Measurements from ENCODE around the gene SYCP2L. TPM values are rescaled to one million over a fixed set of nuclear protein-coding genes. Genes with fewer than 3 reads are reported as not detected.
"Not testable (repeated sequence)": the region's sequence is repeated elsewhere in the genome, so short reads cannot be mapped to it uniquely, and the experiment has no call there.

Gene SYCP2L
- total and polyA plus RNA-seq, 2 experiments from 2014 or later: 10.5 to 11.0 TPM

GRCh38 chr6:10908228-10908627 lies 21.4 kb downstream of the SYCP2L start:
- H3K27ac ChIP-seq (ENCODE audit: low read depth): no peak overlapping the region
- TF ChIP-seq, protein P1, sequence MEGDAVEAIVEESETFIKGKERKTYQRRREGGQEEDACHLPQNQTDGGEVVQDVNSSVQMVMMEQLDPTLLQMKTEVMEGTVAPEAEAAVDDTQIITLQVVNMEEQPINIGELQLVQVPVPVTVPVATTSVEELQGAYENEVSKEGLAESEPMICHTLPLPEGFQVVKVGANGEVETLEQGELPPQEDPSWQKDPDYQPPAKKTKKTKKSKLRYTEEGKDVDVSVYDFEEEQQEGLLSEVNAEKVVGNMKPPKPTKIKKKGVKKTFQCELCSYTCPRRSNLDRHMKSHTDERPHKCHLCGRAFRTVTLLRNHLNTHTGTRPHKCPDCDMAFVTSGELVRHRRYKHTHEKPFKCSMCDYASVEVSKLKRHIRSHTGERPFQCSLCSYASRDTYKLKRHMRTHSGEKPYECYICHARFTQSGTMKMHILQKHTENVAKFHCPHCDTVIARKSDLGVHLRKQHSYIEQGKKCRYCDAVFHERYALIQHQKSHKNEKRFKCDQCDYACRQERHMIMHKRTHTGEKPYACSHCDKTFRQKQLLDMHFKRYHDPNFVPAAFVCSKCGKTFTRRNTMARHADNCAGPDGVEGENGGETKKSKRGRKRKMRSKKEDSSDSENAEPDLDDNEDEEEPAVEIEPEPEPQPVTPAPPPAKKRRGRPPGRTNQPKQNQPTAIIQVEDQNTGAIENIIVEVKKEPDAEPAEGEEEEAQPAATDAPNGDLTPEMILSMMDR (conservative IDR thresholded peaks at IDR 0.05; ENCODE audit: low read depth in 2 of 2): no peak
- TF ChIP-seq ZNF114 (CRISPR knock-in tag; IDR thresholded peaks at IDR 0.05): no peak
- TF ChIP-seq JUNB (IDR thresholded peaks at IDR 0.05; ENCODE audit: unreplicated experiment): no peak
- no peak for TF ChIP-seq POLR2AphosphoS5 (IDR thresholded peaks at IDR 0.05; ENCODE audit: low read depth)
- no peak for TF ChIP-seq ZNF462 (CRISPR knock-in tag; IDR thresholded peaks at IDR 0.05)
- no peak for TF ChIP-seq EZH2phosphoT487 (IDR thresholded peaks at IDR 0.05; ENCODE audit: unreplicated experiment)
- TF ChIP-seq, protein P2, sequence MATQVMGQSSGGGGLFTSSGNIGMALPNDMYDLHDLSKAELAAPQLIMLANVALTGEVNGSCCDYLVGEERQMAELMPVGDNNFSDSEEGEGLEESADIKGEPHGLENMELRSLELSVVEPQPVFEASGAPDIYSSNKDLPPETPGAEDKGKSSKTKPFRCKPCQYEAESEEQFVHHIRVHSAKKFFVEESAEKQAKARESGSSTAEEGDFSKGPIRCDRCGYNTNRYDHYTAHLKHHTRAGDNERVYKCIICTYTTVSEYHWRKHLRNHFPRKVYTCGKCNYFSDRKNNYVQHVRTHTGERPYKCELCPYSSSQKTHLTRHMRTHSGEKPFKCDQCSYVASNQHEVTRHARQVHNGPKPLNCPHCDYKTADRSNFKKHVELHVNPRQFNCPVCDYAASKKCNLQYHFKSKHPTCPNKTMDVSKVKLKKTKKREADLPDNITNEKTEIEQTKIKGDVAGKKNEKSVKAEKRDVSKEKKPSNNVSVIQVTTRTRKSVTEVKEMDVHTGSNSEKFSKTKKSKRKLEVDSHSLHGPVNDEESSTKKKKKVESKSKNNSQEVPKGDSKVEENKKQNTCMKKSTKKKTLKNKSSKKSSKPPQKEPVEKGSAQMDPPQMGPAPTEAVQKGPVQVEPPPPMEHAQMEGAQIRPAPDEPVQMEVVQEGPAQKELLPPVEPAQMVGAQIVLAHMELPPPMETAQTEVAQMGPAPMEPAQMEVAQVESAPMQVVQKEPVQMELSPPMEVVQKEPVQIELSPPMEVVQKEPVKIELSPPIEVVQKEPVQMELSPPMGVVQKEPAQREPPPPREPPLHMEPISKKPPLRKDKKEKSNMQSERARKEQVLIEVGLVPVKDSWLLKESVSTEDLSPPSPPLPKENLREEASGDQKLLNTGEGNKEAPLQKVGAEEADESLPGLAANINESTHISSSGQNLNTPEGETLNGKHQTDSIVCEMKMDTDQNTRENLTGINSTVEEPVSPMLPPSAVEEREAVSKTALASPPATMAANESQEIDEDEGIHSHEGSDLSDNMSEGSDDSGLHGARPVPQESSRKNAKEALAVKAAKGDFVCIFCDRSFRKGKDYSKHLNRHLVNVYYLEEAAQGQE (IDR thresholded peaks at IDR 0.05; ENCODE audit: unreplicated experiment): no peak
- TF ChIP-seq, protein P3, sequence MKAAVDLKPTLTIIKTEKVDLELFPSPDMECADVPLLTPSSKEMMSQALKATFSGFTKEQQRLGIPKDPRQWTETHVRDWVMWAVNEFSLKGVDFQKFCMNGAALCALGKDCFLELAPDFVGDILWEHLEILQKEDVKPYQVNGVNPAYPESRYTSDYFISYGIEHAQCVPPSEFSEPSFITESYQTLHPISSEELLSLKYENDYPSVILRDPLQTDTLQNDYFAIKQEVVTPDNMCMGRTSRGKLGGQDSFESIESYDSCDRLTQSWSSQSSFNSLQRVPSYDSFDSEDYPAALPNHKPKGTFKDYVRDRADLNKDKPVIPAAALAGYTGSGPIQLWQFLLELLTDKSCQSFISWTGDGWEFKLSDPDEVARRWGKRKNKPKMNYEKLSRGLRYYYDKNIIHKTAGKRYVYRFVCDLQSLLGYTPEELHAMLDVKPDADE (IDR thresholded peaks at IDR 0.05): no peak
- TF ChIP-seq CREB1 (CRISPR knock-in tag; IDR thresholded peaks at IDR 0.05; ENCODE audit: low read depth): no peak
- no peak for TF ChIP-seq NANOG (IDR thresholded peaks at IDR 0.05; ENCODE audit: borderline replicate concordance)
- no peaks in the 10 kb centered on the region for H3K27me3 ChIP-seq (ENCODE audit: insufficient read depth)
- no peaks in the 10 kb centered on the region for H3K4me1 ChIP-seq (ENCODE audit: insufficient read depth)
- no peaks in the 10 kb centered on the region for H3K9me2 ChIP-seq (ENCODE audit: insufficient read depth)
- no peak overlapping the region for H2AFZ ChIP-seq
- no peak for DNase-seq (ENCODE audit: low spot score)
- Mint-ChIP-seq H3K4me1 (no peaks in the 10 kb centered on the region), H3K4me3 (no peak overlapping the region), H3K36me3 (ENCODE audit: low read depth) (peaks cover 8% of the 10 kb centered on the region; the same call in 2 of the 3 replicates), H3K27ac (no peak overlapping the region), H3K9me3 (no peaks in the 10 kb centered on the region), H3K27me3 (ENCODE audit: insufficient read depth, low read depth, poor library complexity) (peaks cover 3% of the 10 kb centered on the region)
- ATAC-seq: no peak
- no peak overlapping the region for H3K4me2 ChIP-seq
- no peak overlapping the region for H3K4me3 ChIP-seq
- H4K20me1 ChIP-seq (replicated peaks; ENCODE audit: insufficient read depth): no peaks in the 10 kb centered on the region
- 0 out of 2 replicates have a peak, but pooled peaks cover 6% of the 10 kb centered on the region for H3K36me3 ChIP-seq (ENCODE audit: insufficient read depth)
- no peaks in the 10 kb centered on the region for H3F3A ChIP-seq (replicated peaks; ENCODE audit: low read depth)
- no peaks in the 10 kb centered on the region for H3K79me2 ChIP-seq (replicated peaks; ENCODE audit: insufficient read depth)

DNA sequence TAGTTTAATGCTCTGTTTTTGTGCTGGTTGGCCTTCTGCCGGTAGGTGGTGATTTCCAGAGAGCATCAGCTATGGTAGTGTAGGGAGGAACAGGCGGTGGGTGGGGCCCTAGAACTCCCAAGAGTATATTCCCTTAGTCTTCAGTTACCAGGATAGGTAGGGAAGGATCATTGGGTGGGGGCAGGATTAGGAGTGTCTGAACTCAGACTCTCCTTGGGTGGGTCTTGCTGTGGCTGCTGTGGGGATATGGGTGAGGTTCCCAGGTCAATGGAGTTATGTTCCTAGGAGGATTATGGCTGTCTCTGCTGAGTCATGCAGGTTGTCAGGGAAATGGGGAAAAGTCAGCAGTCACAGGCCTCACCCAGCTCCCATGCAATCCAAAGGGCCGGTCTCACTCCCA lies 32.7 kb downstream of the SYCP2L start:
- Mint-ChIP-seq H3K36me3 (ENCODE audit: low read depth) (peaks cover 42% of the 10 kb centered on the region), H3K27ac (peak overlapping the region; percentile 43; the same call in 1 of the 2 replicates)
- not testable (repeated sequence) for H3K27ac ChIP-seq (ENCODE audit: low read depth); H3K27me3 ChIP-seq (ENCODE audit: insufficient read depth); H3K9me2 ChIP-seq (ENCODE audit: insufficient read depth); DNase-seq (ENCODE audit: low spot score); H3K79me2 ChIP-seq (replicated peaks; ENCODE audit: insufficient read depth); H3K36me3 ChIP-seq (ENCODE audit: insufficient read depth); H3K9me3 Mint-ChIP-seq; H3K4me2 ChIP-seq; ATAC-seq; H3F3A ChIP-seq (replicated peaks; ENCODE audit: low read depth); H4K20me1 ChIP-seq (replicated peaks; ENCODE audit: insufficient read depth); H3K4me3 ChIP-seq; H2AFZ ChIP-seq; H3K4me3 Mint-ChIP-seq; H3K4me1 Mint-ChIP-seq; H3K27me3 Mint-ChIP-seq (ENCODE audit: insufficient read depth, low read depth, poor library complexity); H3K4me1 ChIP-seq (ENCODE audit: insufficient read depth)
